Choroid plexus epithelial cell (primary cell): Measurements from ENCODE around the gene FRMD4A.

Experiments
- DNase-seq: peaks from one replicate; pipeline ENCODE4 v3.0.0-alpha.2; 2010; ENCODE audit warnings: low read depth
- H3K4me3 ChIP-seq: 2 replicates; pipeline ENCODE4 v1.5.1; 2011; ENCODE audit warnings: low read depth, mild to moderate bottlenecking, control low read depth, low read length, moderate library complexity
- CTCF ChIP-seq: conservative IDR thresholded peaks from 2 replicates; pipeline ENCODE4 v1.5.1; 2011; ENCODE audit warnings: low read depth, mild to moderate bottlenecking, control low read depth, inconsistent platforms, low read length, moderate library complexity

FRMD4A gene

GRCh38 chr10:14106828-14107227, 223.9 kb downstream of the FRMD4A start:
- no peak for TF ChIP-seq CTCF
- DNase-seq: no peak
- no peak overlapping the region for H3K4me3 ChIP-seq

- TF ChIP-seq CTCF: no peak
- H3K4me3 ChIP-seq: no peak overlapping the region
- DNase-seq: peak; percentile 60
These were observed 228.7 kb downstream of the FRMD4A start for GRCh38 chr10:14102056-14102455.

- DNase-seq: no peak
- H3K4me3 ChIP-seq: no peak overlapping the region
- no peak for TF ChIP-seq CTCF
These were observed 230.8 kb downstream of the FRMD4A start for GRCh38 chr10:14099885-14100284.

- peak; percentile 72 for DNase-seq
- H3K4me3 ChIP-seq: no peak overlapping the region
- peak; percentile 74 for TF ChIP-seq CTCF
These were observed 236.8 kb downstream of the FRMD4A start for GRCh38 chr10:14093730-14094484.

- no peak overlapping the region for H3K4me3 ChIP-seq
- no peak for TF ChIP-seq CTCF
- DNase-seq: no peak
These were observed 237.9 kb downstream of the FRMD4A start for GRCh38 chr10:14092799-14093198.

GRCh38 chr10:14089556-14090292, 241.0 kb downstream of the FRMD4A start:
- H3K4me3 ChIP-seq: no peak overlapping the region
- no peak for DNase-seq
- no peak for TF ChIP-seq CTCF

GRCh38 chr10:14087566-14087965, 243.2 kb downstream of the FRMD4A start:
- TF ChIP-seq CTCF: no peak
- no peak overlapping the region for H3K4me3 ChIP-seq
- no peak for DNase-seq
